Stimulated activated CD4-positive, alpha-beta T cell treated with anti-CD3 and anti-CD28 coated beads, TNF-alpha, amount 100 ng/mL, for 1 hour (primary cell): Measurements from ENCODE around the gene NOXA1.
A peak's percentile ranks its signal among the peaks of the same experiment; 100 is the strongest.

Experiments
- DNase-seq, 3 donors: peaks; one replicate each; pipeline ENCODE4 v3.0.0-alpha.2; 2020; ENCODE audit warnings: low read depth in 3 of 3, low spot score in 1 of 3

Gene NOXA1

GRCh38 chr9:137452761-137453642 is 29.8 kb downstream of the NOXA1 start:
- DNase-seq, result no peak

- peak; percentile 30 to 50 (median 49) for DNase-seq
Measured at GRCh38 chr9:137453643-137454081, 30.5 kb downstream of the NOXA1 start.

- no peak for DNase-seq
Measured at GRCh38 chr9:137454145-137454596, 31.0 kb downstream of the NOXA1 start.

- DNase-seq, result no peak
Measured at GRCh38 chr9:137454597-137455358, 31.6 kb downstream of the NOXA1 start.

GRCh38 chr9:137455359-137455991 is 32.3 kb downstream of the NOXA1 start:
- no peak for DNase-seq

- no peak for DNase-seq
Measured at GRCh38 chr9:137456061-137456863, 33.1 kb downstream of the NOXA1 start.

GRCh38 chr9:137456864-137457405 is 33.7 kb downstream of the NOXA1 start:
- no peak for DNase-seq

- DNase-seq, result no peak
Measured at GRCh38 chr9:137457406-137458193, 34.4 kb downstream of the NOXA1 start.

- DNase-seq, result no peak
Measured at GRCh38 chr9:137458194-137459151, 35.3 kb downstream of the NOXA1 start.

- DNase-seq, result peak; percentile 86 to 95 (median 91)
Measured at GRCh38 chr9:137459152-137459600, 36.0 kb downstream of the NOXA1 start, which contains the start of gene NSMF. Gene NSMF, minus strand, starts transcription at chr9:137459334. Its CDS starts 232 bp downstream, at chr9:137459102.

GRCh38 chr9:137459601-137460362 is 36.6 kb downstream of the NOXA1 start:
- no peak for DNase-seq

- no peak for DNase-seq
Measured at GRCh38 chr9:137460363-137461315, 37.4 kb downstream of the NOXA1 start.

GRCh38 chr9:137461316-137461662 is 38.1 kb downstream of the NOXA1 start:
- no peak for DNase-seq

GRCh38 chr9:137461663-137462395 is 38.6 kb downstream of the NOXA1 start:
- peak; percentile 35 to 52 (median 47) for DNase-seq

GRCh38 chr9:137462396-137462985 is 39.3 kb downstream of the NOXA1 start:
- DNase-seq, result no peak
